ENCODE results near the gene LZTR1.
"Not testable (repeated sequence)": the region's sequence is repeated elsewhere in the genome, so short reads cannot be mapped to it uniquely, and the experiment has no call there.

The LZTR1 gene

GRCh38 chr22:20997536-20998257 is 15.6 kb downstream of the LZTR1 start:
- no peak for DNase-seq

GRCh38 chr22:20998411-20999336 is 16.6 kb downstream of the LZTR1 start:
- DNase-seq, result no peak

- DNase-seq, result no peak
Measured at GRCh38 chr22:20999350-21000206, 17.5 kb downstream of the LZTR1 start.

GRCh38 chr22:21000207-21000986 is 18.3 kb downstream of the LZTR1 start:
- DNase-seq, result peak in 1 of 5 experiments; percentile 21

- peak in 1 of 5 experiments; percentile 11 for DNase-seq
Measured at GRCh38 chr22:21000987-21001600, 19.0 kb downstream of the LZTR1 start.

GRCh38 chr22:21001601-21002325 is 19.7 kb downstream of the LZTR1 start, which contains the start of gene THAP7:
TSS of gene THAP7 (minus strand) at chr22:21002118. CDS start at chr22:21001911, 207 bp downstream.
- peak; percentile 92 to 98 (median 96) for DNase-seq

- DNase-seq, result no peak
Measured at GRCh38 chr22:21003782-21004181, 21.7 kb downstream of the LZTR1 start.

GRCh38 chr22:21009208-21009607 is 27.1 kb downstream of the LZTR1 start:
- not testable (repeated sequence) for DNase-seq

GRCh38 chr22:21009638-21010425 is 27.7 kb downstream of the LZTR1 start:
- DNase-seq, result peak in 1 of 5 experiments; percentile 50

- no peak for DNase-seq
Measured at GRCh38 chr22:21010426-21011113, 28.5 kb downstream of the LZTR1 start.

GRCh38 chr22:21012446-21013407 is 30.6 kb downstream of the LZTR1 start:
- DNase-seq, result no peak

GRCh38 chr22:21013657-21014201 is 31.6 kb downstream of the LZTR1 start:
- no peak for DNase-seq

GRCh38 chr22:21014202-21014725 is 32.2 kb downstream of the LZTR1 start:
- DNase-seq, result peak; percentile 54 to 90 (median 75)

GRCh38 chr22:21014726-21015465 is 32.8 kb downstream of the LZTR1 start, which contains the start of gene P2RX6:
TSS of gene P2RX6 (plus strand) at chr22:21015165. CDS start at chr22:21015175, 10 bp downstream.
- DNase-seq, result no peak

GRCh38 chr22:21015466-21016006 is 33.4 kb downstream of the LZTR1 start:
- no peak for DNase-seq

Measured in T-helper 2 cell (primary cell).